SK-N-MC (cell line): Measurements from ENCODE around the gene MITD1.
A peak's percentile ranks its signal among the peaks of the same experiment; 100 is the strongest.

Experiments used
- DNase-seq: peaks from one replicate; pipeline ENCODE4 v3.0.0-alpha.2; 2011; ENCODE audit warnings: low read depth, low spot score
- H3K27ac ChIP-seq: fragments of 200-600 bp; sonication (generic); 2 replicates; pipeline ENCODE4 v1.5.1; 2016; ENCODE audit warnings: mixed run types
- H3K36me3 ChIP-seq: fragments of 200-600 bp; sonication (generic); 2 replicates; pipeline ENCODE4 v1.6.1; 2017; ENCODE audit warnings: antibody characterized with exemption, low read length, mixed read lengths; ENCODE audit not compliant: insufficient read depth
- H3K4me3 ChIP-seq: fragments of 200-600 bp; sonication (generic); 2 replicates; pipeline ENCODE4 v1.5.1; 2016
- H3K9ac ChIP-seq: fragments of 200-600 bp; sonication (generic); 2 replicates; pipeline ENCODE4 v1.8.0; 2017; ENCODE audit warnings: mixed run types, mixed read lengths; ENCODE audit not compliant: insufficient read length
- H3K9me3 ChIP-seq: fragments of 200-600 bp; sonication (generic); 2 replicates; pipeline ENCODE4 v1.6.1; 2017; ENCODE audit warnings: low read depth, mild to moderate bottlenecking, antibody characterized with exemption, low read length, moderate library complexity, mixed read lengths
- EZH2 ChIP-seq: fragments of 200-600 bp; sonication (generic); IDR thresholded peaks from one replicate; pipeline ENCODE4 v1.6.1; 2017; ENCODE audit warnings: antibody characterized with exemption
- FOXP2 ChIP-seq: optimal IDR thresholded peaks from 2 replicates; pipeline ENCODE3; 2011; ENCODE audit warnings: mild to moderate bottlenecking, moderate library complexity; ENCODE audit not compliant: insufficient read depth; ENCODE audit errors: extremely low read length, control extremely low read depth
- POLR2AphosphoS5 ChIP-seq: IDR thresholded peaks from 2 replicates; pipeline ENCODE4 v1.6.1; 2012; ENCODE audit warnings: mild to moderate bottlenecking, low read depth, low read length, borderline replicate concordance

The MITD1 gene

GRCh38 chr2:99159594-99159993 is 21.3 kb downstream of the MITD1 start:
- Histone ChIP-seq H3K9ac (no peak overlapping the region), H3K36me3 (peaks cover 16% of the 10 kb centered on the region), H3K4me3 (no peak overlapping the region), H3K27ac (no peak overlapping the region), H3K9me3 (no peaks in the 10 kb centered on the region)
- no peak for TF ChIP-seq EZH2
- no peak for TF ChIP-seq POLR2AphosphoS5
- no peak for TF ChIP-seq FOXP2
- no peak for DNase-seq

- no peak overlapping the region for H3K9ac ChIP-seq
- no peak overlapping the region for H3K27ac ChIP-seq
- peaks cover 16% of the 10 kb centered on the region for H3K36me3 ChIP-seq
- TF ChIP-seq FOXP2 (no peak), POLR2AphosphoS5 (no peak), EZH2 (no peak)
- no peaks in the 10 kb centered on the region for H3K9me3 ChIP-seq
- DNase-seq: no peak
- H3K4me3 ChIP-seq: no peak overlapping the region
Measured at GRCh38 chr2:99158599-99158998, 22.3 kb downstream of the MITD1 start.

GRCh38 chr2:99156891-99157290 is 24.0 kb downstream of the MITD1 start:
- no peak overlapping the region for H3K4me3 ChIP-seq
- DNase-seq: no peak
- no peak for TF ChIP-seq FOXP2
- TF ChIP-seq EZH2: no peak
- no peak for TF ChIP-seq POLR2AphosphoS5
- no peak overlapping the region for H3K9ac ChIP-seq
- H3K27ac ChIP-seq: no peak overlapping the region
- peaks cover 16% of the 10 kb centered on the region for H3K36me3 ChIP-seq
- no peaks in the 10 kb centered on the region for H3K9me3 ChIP-seq

- H3K9ac ChIP-seq: peak within 1 kb of the TSS; percentile 98
- peak within 1 kb of the TSS; percentile 9 for H3K27ac ChIP-seq
- TF ChIP-seq FOXP2: peak; percentile 90
- peak; percentile 99 for TF ChIP-seq POLR2AphosphoS5
- no peak for TF ChIP-seq EZH2
- peaks cover 16% of the 10 kb centered on the region for H3K36me3 ChIP-seq
- H3K9me3 ChIP-seq: no peaks in the 10 kb centered on the region
- DNase-seq: peak; percentile 45
- H3K4me3 ChIP-seq: peak within 1 kb of the TSS; percentile 100
Measured at GRCh38 chr2:99154643-99155536, 26.0 kb downstream of the MITD1 start, which contains the start of the genes LIPT1 and TSGA10. Gene LIPT1, plus strand, starts transcription at chr2:99154967. Its CDS starts 6,991 bp downstream, at chr2:99161958. Gene TSGA10, minus strand, starts transcription at chr2:99154942. Its CDS starts 45,503 bp downstream, at chr2:99109439.

- Histone ChIP-seq H3K27ac (no peak overlapping the region; the same call in 1 of the 2 replicates), H3K36me3 (peaks cover 12% of the 10 kb centered on the region), H3K9ac (peak overlapping the region; percentile 98), H3K9me3 (no peaks in the 10 kb centered on the region), H3K4me3 (peak overlapping the region; percentile 100)
- TF ChIP-seq POLR2AphosphoS5 (no peak), FOXP2 (no peak), EZH2 (no peak)
- no peak for DNase-seq
Measured at GRCh38 chr2:99153921-99154604, 26.8 kb downstream of the MITD1 start.

- Histone ChIP-seq H3K9ac (no peak overlapping the region), H3K4me3 (no peak overlapping the region), H3K36me3 (peaks cover 9% of the 10 kb centered on the region), H3K27ac (no peak overlapping the region), H3K9me3 (no peaks in the 10 kb centered on the region)
- DNase-seq: no peak
- TF ChIP-seq POLR2AphosphoS5 (no peak), EZH2 (no peak), FOXP2 (no peak)
Measured at GRCh38 chr2:99152199-99152895, 28.5 kb downstream of the MITD1 start.

- no peaks in the 10 kb centered on the region for H3K9me3 ChIP-seq
- H3K4me3 ChIP-seq: no peak overlapping the region
- peak overlapping the region; percentile 19 for H3K9ac ChIP-seq
- no peak for TF ChIP-seq FOXP2
- no peak for TF ChIP-seq POLR2AphosphoS5
- TF ChIP-seq EZH2: no peak
- no peak overlapping the region for H3K27ac ChIP-seq
- DNase-seq: no peak
- no peaks in the 10 kb centered on the region for H3K36me3 ChIP-seq
Measured at GRCh38 chr2:99150706-99151105, 30.2 kb downstream of the MITD1 start.

- H3K9me3 ChIP-seq: no peaks in the 10 kb centered on the region
- peak within 1 kb of the TSS; percentile 70 for H3K9ac ChIP-seq
- H3K4me3 ChIP-seq: peak within 1 kb of the TSS; percentile 93
- DNase-seq: peak; percentile 28
- H3K27ac ChIP-seq: no peak within 1 kb of the TSS
- TF ChIP-seq FOXP2 (peak; percentile 46), POLR2AphosphoS5 (peak; percentile 73), EZH2 (no peak)
- H3K36me3 ChIP-seq: no peaks in the 10 kb centered on the region
Measured at GRCh38 chr2:99141110-99142108, 39.4 kb downstream of the MITD1 start, which contains the start of gene C2orf15. Gene C2orf15, plus strand, starts transcription at chr2:99141707. Its CDS starts 8,852 bp downstream, at chr2:99150559.
